HepG2 (cell line): ENCODE data around the gene TMEM14B. TPM values are rescaled to one million over a fixed set of nuclear protein-coding genes. Genes with fewer than 3 reads are reported as not detected.

ENCODE experiments used
- ATAC-seq: fragments of 200-7000 bp; cut with Tn5 transposase; 3 replicates; pipeline ENCODE4 v1.9.1; 2020; ENCODE audit warnings: mild to moderate bottlenecking, moderate library complexity
- BruUV-seq: library from RNA; stranded (reverse); fragments of 400-500 nt; replicated peaks from 2 replicates; lab custom pipeline; 2021; lab: Mats Ljungman, UMichigan
- CTCF ChIA-PET: fragments of 300-600 bp; formaldehyde crosslinking; extraction: SDS; loops from one replicate; lab custom pipeline; 2021; ENCODE audit warnings: low total read pairs, inconsistent platforms, low intra/inter-chr PET ratio; lab: Yijun Ruan, JAX
- POLR2A ChIA-PET: fragments of 350-600 bp; sonication (Branson Sonifier 250); formaldehyde crosslinking; loops from one replicate; lab custom pipeline; 2020; ENCODE audit warnings: antibody characterized with exemption, inconsistent platforms; lab: Yijun Ruan, JAX
- DNase-seq: peaks from one replicate; pipeline ENCODE4 v3.0.0-alpha.2; 2015; ENCODE audit warnings: low spot score
- FAIRE-seq: peaks from 3 replicates; lab custom pipeline; 2011; peaks lifted over from hg19 to GRCh38; lab: Jason Lieb, UNC
- H2AFZ ChIP-seq: one replicate; pipeline ENCODE4 v1.6.1; 2011; ENCODE audit warnings: low read length, inconsistent platforms
- H3K27ac ChIP-seq: fragments of 300-600 bp; 3 replicates; pipeline ENCODE4 v1.8.0; 2011; ENCODE audit warnings: mixed run types, mild to moderate bottlenecking, mixed read lengths, low read length, inconsistent platforms; ENCODE audit not compliant: insufficient read depth; ENCODE audit errors: extremely low read length
- H3K27me3 ChIP-seq, 2 experiments: fragments of 200-600 bp in 1 of 2; 2 replicates in 1 of 2; 3 replicates in 1 of 2; pipeline versions ENCODE4 v1.6.0 to v1.8.0; 2011; ENCODE audit warnings: low read length in 2 of 2, mild to moderate bottlenecking in 2 of 2, moderate library complexity in 2 of 2, inconsistent platforms in 1 of 2; ENCODE audit not compliant: insufficient read depth in 2 of 2, control insufficient read depth in 1 of 2
- H3K36me3 ChIP-seq, 2 experiments: fragments of 200-600 bp in 1 of 2; replicated peaks in 1 of 2; 2 replicates in 1 of 2; 3 replicates in 1 of 2; pipeline versions ENCODE4 v1.5.1 to v1.8.0; 2011; ENCODE audit warnings: low read length in 2 of 2, inconsistent platforms in 1 of 2; ENCODE audit not compliant: insufficient read depth in 2 of 2, control insufficient read depth in 1 of 2
- H3K4me1 ChIP-seq: 2 replicates; pipeline ENCODE4 v1.5.1; 2012; ENCODE audit warnings: low read length, inconsistent platforms; ENCODE audit not compliant: insufficient read depth
- H3K4me2 ChIP-seq: 2 replicates; pipeline ENCODE4 v1.6.0; 2011; ENCODE audit warnings: low read depth, low read length, inconsistent platforms
- H3K4me3 ChIP-seq, 3 experiments: fragments of 200-600 bp in 1 of 3; sonication (generic), shearing (Covaris generic) in 1 of 3; replicated peaks in 1 of 3; 2 replicates each; pipeline ENCODE4 v1.5.1; 2011 to 2016; ENCODE audit warnings: low read length in 3 of 3, inconsistent platforms in 2 of 3, low read depth in 2 of 3, mild to moderate bottlenecking in 2 of 3, control low read depth in 1 of 3, mixed read lengths in 1 of 3; ENCODE audit not compliant: insufficient read depth in 1 of 3
- H3K79me2 ChIP-seq: one replicate; pipeline ENCODE4 v1.6.1; 2011; ENCODE audit warnings: low read length, inconsistent platforms; ENCODE audit not compliant: insufficient read depth
- H3K9ac ChIP-seq: 2 replicates; pipeline ENCODE4 v1.6.0; 2011; ENCODE audit warnings: mild to moderate bottlenecking, low read depth, low read length, inconsistent platforms; ENCODE audit not compliant: insufficient read depth
- H3K9me3 ChIP-seq: 2 replicates; pipeline ENCODE4 v1.5.1; 2012; ENCODE audit warnings: mild to moderate bottlenecking, low read length
- H4K20me1 ChIP-seq: 2 replicates; pipeline ENCODE4 v1.6.0; 2011; ENCODE audit warnings: inconsistent platforms, mild to moderate bottlenecking, low read length, moderate library complexity; ENCODE audit not compliant: insufficient read depth
- BATF2 ChIP-seq: sonication (generic); formaldehyde crosslinking; IDR thresholded peaks from 2 replicates; pipeline ENCODE4 v1.8.0; 2022; ENCODE audit warnings: mild to moderate bottlenecking, missing genetic modification reagents, moderate library complexity
- FOSL1 ChIP-seq: sonication (generic); formaldehyde crosslinking; IDR thresholded peaks from 2 replicates; pipeline ENCODE4 v1.9.0; 2021; ENCODE audit warnings: missing genetic modification reagents, borderline replicate concordance
- FOSL2 ChIP-seq: sonication (generic); formaldehyde crosslinking; IDR thresholded peaks from 2 replicates; pipeline ENCODE4 v1.4.0; 2020; ENCODE audit warnings: missing genetic modification reagents
- KLF6 ChIP-seq: IDR thresholded peaks from 2 replicates; pipeline ENCODE4 v1.8.0; 2016; ENCODE audit warnings: missing biosample characterization, missing genetic modification reagents
- MED8 ChIP-seq: sonication (generic); formaldehyde crosslinking; IDR thresholded peaks from 2 replicates; pipeline ENCODE4 v1.8.1; 2023; ENCODE audit warnings: mild to moderate bottlenecking, missing genetic modification reagents; ENCODE audit not compliant: insufficient replicate concordance
- MYNN ChIP-seq: sonication (generic); formaldehyde crosslinking; IDR thresholded peaks from 2 replicates; pipeline ENCODE4 v1.4.0; 2020; ENCODE audit warnings: mild to moderate bottlenecking, low read depth, missing genetic modification reagents
- NFE2L2 ChIP-seq: fragments of 150-350 bp; IDR thresholded peaks from 2 replicates; pipeline ENCODE4 v1.6.1; 2014; ENCODE audit warnings: low read length
- THAP11 ChIP-seq: IDR thresholded peaks from 2 replicates; pipeline ENCODE4 v1.6.1; 2016; ENCODE audit warnings: missing biosample characterization, missing genetic modification reagents
- ZBTB4 ChIP-seq: sonication (generic); formaldehyde crosslinking; IDR thresholded peaks from 2 replicates; pipeline ENCODE4 v1.4.0; 2020; ENCODE audit warnings: missing genetic modification reagents, mild to moderate bottlenecking, borderline replicate concordance
- ZNF138 ChIP-seq: sonication (generic); formaldehyde crosslinking; IDR thresholded peaks from 2 replicates; pipeline ENCODE4 v1.5.0; 2020; ENCODE audit warnings: mild to moderate bottlenecking, low read depth, missing genetic modification reagents
- ZNF335 ChIP-seq: sonication (generic); formaldehyde crosslinking; IDR thresholded peaks from 2 replicates; pipeline ENCODE4 v1.4.0; 2020; ENCODE audit warnings: missing genetic modification reagents
- ZNF337 ChIP-seq: sonication (generic); formaldehyde crosslinking; IDR thresholded peaks from 2 replicates; pipeline ENCODE4 v1.5.1; 2020; ENCODE audit warnings: missing genetic modification reagents, low read depth, mild to moderate bottlenecking, borderline replicate concordance
- ZNF484 ChIP-seq: sonication (generic); formaldehyde crosslinking; IDR thresholded peaks from 2 replicates; pipeline ENCODE4 v1.5.1; 2020; ENCODE audit warnings: mild to moderate bottlenecking, low read depth, missing genetic modification reagents, borderline replicate concordance
- ZNF543 ChIP-seq: sonication (generic); formaldehyde crosslinking; IDR thresholded peaks from 2 replicates; pipeline ENCODE4 v1.4.0; 2020; ENCODE audit warnings: mild to moderate bottlenecking, missing genetic modification reagents
- ZNF747 ChIP-seq: sonication (generic); formaldehyde crosslinking; IDR thresholded peaks from 2 replicates; pipeline ENCODE4 v1.8.1; 2023; ENCODE audit warnings: missing genetic modification reagents, mild to moderate bottlenecking, borderline replicate concordance
- ZNF839 ChIP-seq: sonication (generic); formaldehyde crosslinking; IDR thresholded peaks from 2 replicates; pipeline ENCODE4 v1.4.0; 2020; ENCODE audit warnings: missing genetic modification reagents, mild to moderate bottlenecking, borderline replicate concordance
- WGBS: methylation state at CpG from one replicate; pipeline ENCODE4 v1.1.6; 2017; ENCODE audit warnings: low lambda C conversion rate; 5-methylcytosine and 5-hydroxymethylcytosine counted together
- in situ Hi-C: cut with HindIII; loops from 2 replicates; pipeline ENCODE4 v1.10.0; 2017; ENCODE audit warnings: low pct_unique_long_range_greater_than_20kb; ENCODE audit not compliant: extremely low pct_ligation_motif_present
- intact Hi-C: fragments of 100-400 bp; cut with micrococcal nuclease; formaldehyde crosslinking; loops from one replicate; pipeline ENCODE4 v1.10.0; 2022; ENCODE audit not compliant: unreplicated experiment
- polyA plus RNA-seq, 8 experiments: library from polyadenylated mRNA; depleted of rRNA in 3 of 8; stranded (reverse) in 7 of 8; unstranded in 1 of 8; fragments of >200 nt; fragmentation: Illumina TruSeq in 4 of 8; extraction: Trizol in 4 of 8; gene quantifications; 2 replicates each; pipeline versions ENCODE4 v1.2.1 to v1.2.3, GENCODE V29; 2011 to 2016; ENCODE audit warnings: low read depth in 4 of 8, missing spikeins in 1 of 8, mixed read lengths in 1 of 8; ENCODE audit not compliant: insufficient read depth in 1 of 8
- total RNA-seq, 5 experiments: library from RNA; depleted of rRNA; stranded (reverse); fragments of >200 nt; fragmentation: Illumina TruSeq; extraction: Trizol; gene quantifications; 2 replicates each; pipeline ENCODE4 v1.2.3, GENCODE V29; 2016; ENCODE audit warnings: low read depth in 1 of 5
- TF ChIP-seq, protein P1 (sequence below): sonication (generic); formaldehyde crosslinking; conservative IDR thresholded peaks from 2 replicates; pipeline ENCODE4 v1.8.0; 2022; ENCODE audit warnings: missing genetic modification reagents
- TF ChIP-seq, protein P2 (sequence below): sonication (generic); formaldehyde crosslinking; IDR thresholded peaks from 2 replicates; pipeline ENCODE4 v1.5.0; 2020; ENCODE audit warnings: mild to moderate bottlenecking, missing genetic modification reagents

The TMEM14B gene
- total and polyA plus RNA-seq, 2 of the 13 experiments (the other 11 are each of a cell fraction or from before 2014, with no cell fraction given) = 133 to 200 TPM

DNA sequence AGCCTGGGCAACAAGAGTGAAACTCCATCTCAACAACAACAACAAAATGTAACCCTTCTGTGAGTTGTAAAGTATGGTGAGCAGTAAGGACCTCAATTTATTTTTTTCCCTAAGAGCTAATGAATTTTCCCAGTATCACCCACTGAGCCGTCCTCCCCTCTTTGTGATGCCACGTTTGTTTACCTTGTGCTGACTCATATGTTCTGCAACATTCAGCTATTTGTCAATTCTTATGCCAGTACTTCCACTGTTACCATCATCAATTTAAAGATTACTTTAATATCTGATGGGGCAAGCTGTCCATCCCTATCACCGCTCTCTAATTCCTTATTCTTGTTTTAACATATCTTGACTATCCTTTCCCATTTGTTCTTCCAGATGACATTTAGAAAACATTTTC, 53.2 kb downstream of the TMEM14B start:
- intact Hi-C loops = loop anchor here (1.0 kb wide), 5 partner anchors 78 to 323 kb away; partner anchors contain the start of genes C6orf52, PAK1IP1 and TMEM14C
- CTCF ChIA-PET = interaction anchor here (1.0 to 3.3 kb wide), 3 partner anchors 106 to 322 kb away, joined by 3 to 41 read pairs (median 25); partner anchors contain the start of genes C6orf52 and PAK1IP1
- in situ Hi-C loops = loop anchor here (5.0 kb wide), 1 partner anchor 324 kb away; no protein-coding TSS in a partner anchor
- no peak overlapping the region for H3K4me3 ChIP-seq
- no peaks in the 10 kb centered on the region for H3K79me2 ChIP-seq
- peaks cover 7% of the 10 kb centered on the region; the same call in 1 of the 2 replicates for H3K4me1 ChIP-seq
- no peaks in the 10 kb centered on the region for H3K36me3 ChIP-seq
- POLR2A ChIA-PET = interaction anchor here (1.0 to 2.1 kb wide), 3 partner anchors 78 to 106 kb away, joined by 5 to 11 read pairs (median 6); partner anchors contain the start of genes PAK1IP1 and TMEM14C
- H3K27ac ChIP-seq = no peak overlapping the region
- WGBS = 77% methylated on average over 3 of the region's 3 CpGs
- DNase-seq (peak; percentile 68), FAIRE-seq (no peak), ATAC-seq (peak; percentile 85)
- no TSS peak for BruUV-seq
- H2AFZ ChIP-seq = no peak overlapping the region
- H3K4me2 ChIP-seq = no peak overlapping the region
- no peaks in the 10 kb centered on the region for H3K27me3 ChIP-seq
- H4K20me1 ChIP-seq = no peaks in the 10 kb centered on the region
- H3K9me3 ChIP-seq = no peaks in the 10 kb centered on the region
- H3K9ac ChIP-seq = no peak overlapping the region
- TF ChIP-seq MED8 (CRISPR knock-in tag) (no peak), ZNF335 (CRISPR knock-in tag) (peak; percentile 35; the same call in 1 of the 2 replicates), KLF6 (CRISPR knock-in tag) (no peak), FOSL1 (CRISPR knock-in tag) (peak; percentile 75; the same call in 1 of the 2 replicates), ZNF839 (CRISPR knock-in tag) (no peak), MYNN (CRISPR knock-in tag) (no peak), ZNF138 (no peak), NFE2L2 (peak; percentile 25; the same call in 1 of the 2 replicates), ZBTB4 (no peak), BATF2 (CRISPR knock-in tag) (no peak), ZNF747 (CRISPR knock-in tag) (no peak), THAP11 (CRISPR knock-in tag) (no peak), ZNF543 (no peak), ZNF484 (CRISPR knock-in tag) (no peak), FOSL2 (CRISPR knock-in tag) (peak; percentile 98), ZNF337 (CRISPR knock-in tag) (no peak)
- TF ChIP-seq, protein P1, sequence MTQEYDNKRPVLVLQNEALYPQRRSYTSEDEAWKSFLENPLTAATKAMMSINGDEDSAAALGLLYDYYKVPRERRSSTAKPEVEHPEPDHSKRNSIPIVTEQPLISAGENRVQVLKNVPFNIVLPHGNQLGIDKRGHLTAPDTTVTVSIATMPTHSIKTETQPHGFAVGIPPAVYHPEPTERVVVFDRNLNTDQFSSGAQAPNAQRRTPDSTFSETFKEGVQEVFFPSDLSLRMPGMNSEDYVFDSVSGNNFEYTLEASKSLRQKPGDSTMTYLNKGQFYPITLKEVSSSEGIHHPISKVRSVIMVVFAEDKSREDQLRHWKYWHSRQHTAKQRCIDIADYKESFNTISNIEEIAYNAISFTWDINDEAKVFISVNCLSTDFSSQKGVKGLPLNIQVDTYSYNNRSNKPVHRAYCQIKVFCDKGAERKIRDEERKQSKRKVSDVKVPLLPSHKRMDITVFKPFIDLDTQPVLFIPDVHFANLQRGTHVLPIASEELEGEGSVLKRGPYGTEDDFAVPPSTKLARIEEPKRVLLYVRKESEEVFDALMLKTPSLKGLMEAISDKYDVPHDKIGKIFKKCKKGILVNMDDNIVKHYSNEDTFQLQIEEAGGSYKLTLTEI (CRISPR knock-in tag) = no peak
- TF ChIP-seq, protein P2, sequence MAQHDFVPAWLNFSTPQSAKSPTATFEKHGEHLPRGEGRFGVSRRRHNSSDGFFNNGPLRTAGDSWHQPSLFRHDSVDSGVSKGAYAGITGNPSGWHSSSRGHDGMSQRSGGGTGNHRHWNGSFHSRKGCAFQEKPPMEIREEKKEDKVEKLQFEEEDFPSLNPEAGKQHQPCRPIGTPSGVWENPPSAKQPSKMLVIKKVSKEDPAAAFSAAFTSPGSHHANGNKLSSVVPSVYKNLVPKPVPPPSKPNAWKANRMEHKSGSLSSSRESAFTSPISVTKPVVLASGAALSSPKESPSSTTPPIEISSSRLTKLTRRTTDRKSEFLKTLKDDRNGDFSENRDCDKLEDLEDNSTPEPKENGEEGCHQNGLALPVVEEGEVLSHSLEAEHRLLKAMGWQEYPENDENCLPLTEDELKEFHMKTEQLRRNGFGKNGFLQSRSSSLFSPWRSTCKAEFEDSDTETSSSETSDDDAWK = no peak
